HepG2 (cell line): Measurements from ENCODE around the gene TRIM27. TPM values are rescaled to one million over a fixed set of nuclear protein-coding genes. Genes with fewer than 3 reads are reported as not detected.
"Not testable (repeated sequence)": the region's sequence is repeated elsewhere in the genome, so short reads cannot be mapped to it uniquely, and the experiment has no call there.

Experiments
- ARNTL ChIP-seq: sonication (generic); formaldehyde crosslinking; IDR thresholded peaks from 2 replicates; pipeline ENCODE4 v1.4.0; 2020; ENCODE audit warnings: mild to moderate bottlenecking, missing genetic modification reagents
- ELF1 ChIP-seq: sonication (generic); formaldehyde crosslinking; IDR thresholded peaks from 2 replicates; pipeline ENCODE4 v1.4.0; 2020; ENCODE audit warnings: missing genetic modification reagents
- MED8 ChIP-seq: sonication (generic); formaldehyde crosslinking; IDR thresholded peaks from 2 replicates; pipeline ENCODE4 v1.8.1; 2023; ENCODE audit warnings: mild to moderate bottlenecking, missing genetic modification reagents; ENCODE audit not compliant: insufficient replicate concordance
- NCOA2 ChIP-seq: sonication (generic); formaldehyde crosslinking; IDR thresholded peaks from 2 replicates; pipeline ENCODE4 v1.8.0; 2022; ENCODE audit warnings: inconsistent platforms
- RBFOX2 ChIP-seq: fragments of 200-400 bp; formaldehyde crosslinking; IDR thresholded peaks from 2 replicates; pipeline ENCODE4 v1.6.1; 2017; ENCODE audit warnings: low read depth, mild to moderate bottlenecking, low read length
- RCOR2 ChIP-seq: IDR thresholded peaks from 2 replicates; pipeline ENCODE4 v1.6.1; 2016; ENCODE audit warnings: missing biosample characterization, missing genetic modification reagents
- SOX6 ChIP-seq, 2 experiments: fragments of 450-650 bp in 1 of 2; sonication (generic) in 1 of 2; formaldehyde crosslinking in 1 of 2; IDR thresholded peaks; 2 replicates each; pipeline versions ENCODE4 v1.4.0 to v1.6.1; 2017 to 2020; ENCODE audit warnings: antibody characterized with exemption in 1 of 2, mild to moderate bottlenecking in 1 of 2, missing genetic modification reagents in 1 of 2
- SPEN ChIP-seq: sonication (generic); formaldehyde crosslinking; IDR thresholded peaks from 2 replicates; pipeline ENCODE4 v1.5.1; 2020; ENCODE audit warnings: low read depth, mild to moderate bottlenecking, missing genetic modification reagents
- THAP11 ChIP-seq: IDR thresholded peaks from 2 replicates; pipeline ENCODE4 v1.6.1; 2016; ENCODE audit warnings: missing biosample characterization, missing genetic modification reagents
- TMF1 ChIP-seq: sonication (generic); formaldehyde crosslinking; IDR thresholded peaks from 2 replicates; pipeline ENCODE4 v1.8.1; 2022; ENCODE audit warnings: low read depth, missing genetic modification reagents
- ZEB1 ChIP-seq: IDR thresholded peaks from 2 replicates; pipeline ENCODE4 v1.6.1; 2012; ENCODE audit warnings: mild to moderate bottlenecking, low read depth, inconsistent platforms; ENCODE audit not compliant: insufficient replicate concordance
- ZFX ChIP-seq: sonication (generic); formaldehyde crosslinking; IDR thresholded peaks from 2 replicates; pipeline ENCODE4 v1.4.0; 2020; ENCODE audit warnings: mild to moderate bottlenecking, low read depth, missing genetic modification reagents, moderate library complexity
- ZNF337 ChIP-seq: sonication (generic); formaldehyde crosslinking; IDR thresholded peaks from 2 replicates; pipeline ENCODE4 v1.5.1; 2020; ENCODE audit warnings: missing genetic modification reagents, low read depth, mild to moderate bottlenecking, borderline replicate concordance
- ZNF577 ChIP-seq: sonication (generic); formaldehyde crosslinking; IDR thresholded peaks from 2 replicates; pipeline ENCODE4 v1.4.0; 2020; ENCODE audit warnings: mild to moderate bottlenecking, low read depth, missing genetic modification reagents, borderline replicate concordance
- ZNF761 ChIP-seq: sonication (generic); formaldehyde crosslinking; conservative IDR thresholded peaks from 2 replicates; pipeline ENCODE4 v1.4.0; 2020; ENCODE audit warnings: mild to moderate bottlenecking, missing genetic modification reagents
- ZSCAN12 ChIP-seq: sonication (generic); formaldehyde crosslinking; IDR thresholded peaks from 2 replicates; pipeline ENCODE4 v1.9.0; 2021; ENCODE audit warnings: mild to moderate bottlenecking, missing genetic modification reagents
- polyA plus RNA-seq, 8 experiments: library from polyadenylated mRNA; depleted of rRNA in 3 of 8; stranded (reverse) in 7 of 8; unstranded in 1 of 8; fragments of >200 nt; fragmentation: Illumina TruSeq in 4 of 8; extraction: Trizol in 4 of 8; gene quantifications; 2 replicates each; pipeline versions ENCODE4 v1.2.1 to v1.2.3, GENCODE V29; 2011 to 2016; ENCODE audit warnings: low read depth in 4 of 8, missing spikeins in 1 of 8, mixed read lengths in 1 of 8; ENCODE audit not compliant: insufficient read depth in 1 of 8
- total RNA-seq, 5 experiments: library from RNA; depleted of rRNA; stranded (reverse); fragments of >200 nt; fragmentation: Illumina TruSeq; extraction: Trizol; gene quantifications; 2 replicates each; pipeline ENCODE4 v1.2.3, GENCODE V29; 2016; ENCODE audit warnings: low read depth in 1 of 5
- TF ChIP-seq, protein P1 (sequence below): sonication (generic); formaldehyde crosslinking; IDR thresholded peaks from 2 replicates; pipeline ENCODE4 v1.5.1; 2020; ENCODE audit warnings: mild to moderate bottlenecking, missing genetic modification reagents
- TF ChIP-seq, protein P2 (sequence below): sonication (generic); formaldehyde crosslinking; IDR thresholded peaks from 2 replicates; pipeline ENCODE4 v1.4.0; 2020; ENCODE audit warnings: missing genetic modification reagents
- TF ChIP-seq, protein P3 (sequence below): IDR thresholded peaks from 2 replicates; pipeline ENCODE4 v1.6.1; 2016; ENCODE audit warnings: low read depth, borderline replicate concordance

The TRIM27 gene
- total and polyA plus RNA-seq, 2 of the 13 experiments (the other 11 are each of a cell fraction or from before 2014, with no cell fraction given) = 88.6 to 112 TPM

DNA sequence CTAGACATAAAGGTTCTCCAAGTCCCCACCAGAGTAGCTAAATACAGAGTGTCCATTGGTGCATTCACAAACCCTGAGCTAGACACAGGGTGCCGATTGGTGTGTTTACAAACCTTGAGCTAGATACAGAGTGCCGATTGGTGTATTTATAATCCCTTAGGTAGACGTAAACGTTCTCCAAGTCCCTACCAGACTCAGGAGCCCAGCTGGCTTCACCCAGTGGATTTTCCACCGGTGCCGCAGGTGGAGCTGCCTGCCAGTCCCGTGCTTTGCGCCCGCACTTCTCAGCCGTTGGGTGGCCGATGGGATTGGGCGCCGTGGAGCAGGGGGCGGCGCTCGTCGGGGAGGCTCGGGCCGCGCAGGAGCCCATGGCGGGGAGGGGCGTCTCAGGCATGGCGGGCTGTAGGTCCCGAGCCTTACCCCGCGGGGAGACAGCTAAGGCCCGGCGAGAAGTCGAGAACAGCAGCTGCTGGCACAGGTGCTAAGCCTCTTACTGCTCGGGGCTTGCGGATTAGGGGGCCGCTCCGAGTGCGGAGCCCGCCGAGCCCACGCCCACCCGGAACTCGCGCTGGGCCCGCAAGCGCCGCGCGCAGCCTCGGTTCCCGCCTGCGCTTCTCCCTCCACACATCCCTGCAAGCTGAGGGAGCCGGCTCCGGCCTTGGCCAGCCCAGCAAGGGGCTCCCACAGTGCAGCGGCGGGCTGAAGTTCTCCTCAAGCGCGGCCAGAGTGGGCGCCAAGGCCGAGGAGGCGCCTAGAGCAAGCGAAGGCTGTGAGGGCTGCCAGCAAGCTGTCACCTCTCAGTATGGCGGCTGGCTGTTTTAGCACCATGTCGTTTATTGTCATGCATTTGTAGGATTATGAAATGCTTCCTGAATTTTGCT lies 57.3 kb downstream of the TRIM27 start (continued):
- TF ChIP-seq, protein P1, sequence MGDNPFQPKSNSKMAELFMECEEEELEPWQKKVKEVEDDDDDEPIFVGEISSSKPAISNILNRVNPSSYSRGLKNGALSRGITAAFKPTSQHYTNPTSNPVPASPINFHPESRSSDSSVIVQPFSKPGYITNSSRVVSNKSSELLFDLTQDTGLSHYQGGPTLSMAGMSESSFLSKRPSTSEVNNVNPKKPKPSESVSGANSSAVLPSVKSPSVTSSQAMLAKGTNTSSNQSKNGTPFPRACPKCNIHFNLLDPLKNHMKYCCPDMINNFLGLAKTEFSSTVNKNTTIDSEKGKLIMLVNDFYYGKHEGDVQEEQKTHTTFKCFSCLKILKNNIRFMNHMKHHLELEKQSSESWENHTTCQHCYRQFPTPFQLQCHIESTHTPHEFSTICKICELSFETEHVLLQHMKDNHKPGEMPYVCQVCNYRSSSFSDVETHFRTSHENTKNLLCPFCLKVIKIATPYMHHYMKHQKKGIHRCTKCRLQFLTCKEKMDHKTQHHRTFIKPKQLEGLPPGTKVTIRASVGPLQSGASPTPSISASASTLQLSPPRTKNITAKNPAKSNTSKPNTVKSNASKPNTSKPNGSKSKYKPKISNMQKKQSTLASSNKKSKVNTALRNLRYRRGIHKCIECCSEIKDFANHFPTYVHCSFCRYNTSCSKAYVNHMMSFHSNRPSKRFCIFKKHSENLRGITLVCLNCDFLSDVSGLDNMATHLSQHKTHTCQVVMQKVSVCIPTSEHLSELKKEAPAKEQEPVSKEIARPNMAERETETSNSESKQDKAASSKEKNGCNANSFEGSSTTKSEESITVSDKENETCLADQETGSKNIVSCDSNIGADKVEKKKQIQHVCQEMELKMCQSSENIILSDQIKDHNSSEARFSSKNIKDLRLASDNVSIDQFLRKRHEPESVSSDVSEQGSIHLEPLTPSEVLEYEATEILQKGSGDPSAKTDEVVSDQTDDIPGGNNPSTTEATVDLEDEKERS = peak; percentile 91
- TF ChIP-seq ZSCAN12 (CRISPR knock-in tag) (peak; percentile 69; the same call in 1 of the 2 replicates), ZFX (CRISPR knock-in tag) (peak; percentile 88), SPEN (peak; percentile 67; the same call in 1 of the 2 replicates), RBFOX2 (peak; percentile 79), NCOA2 (peak; percentile 18; the same call in 1 of the 2 replicates), ZEB1 (peak; percentile 51), RCOR2 (CRISPR knock-in tag) (peak; percentile 71; the same call in 1 of the 2 replicates), TMF1 (0 out of 2 replicates have a peak, but pooled peaks have one; percentile 61), ZNF337 (CRISPR knock-in tag) (peak; percentile 92; the same call in 1 of the 2 replicates), MED8 (peak; percentile 37), ZNF577 (CRISPR knock-in tag) (0 out of 2 replicates have a peak, but pooled peaks have one; percentile 72), ZNF761 (CRISPR knock-in tag) (peak; percentile 20; the same call in 1 of the 2 replicates), ELF1 (CRISPR knock-in tag) (peak; percentile 52; the same call in 1 of the 2 replicates), ARNTL (CRISPR knock-in tag) (peak; percentile 36; the same call in 1 of the 2 replicates), SOX6 (CRISPR knock-in tag; IDR thresholded peaks at IDR 0.05) (peak; percentile 75), THAP11 (CRISPR knock-in tag) (peak; percentile 60)
- TF ChIP-seq, protein P2, sequence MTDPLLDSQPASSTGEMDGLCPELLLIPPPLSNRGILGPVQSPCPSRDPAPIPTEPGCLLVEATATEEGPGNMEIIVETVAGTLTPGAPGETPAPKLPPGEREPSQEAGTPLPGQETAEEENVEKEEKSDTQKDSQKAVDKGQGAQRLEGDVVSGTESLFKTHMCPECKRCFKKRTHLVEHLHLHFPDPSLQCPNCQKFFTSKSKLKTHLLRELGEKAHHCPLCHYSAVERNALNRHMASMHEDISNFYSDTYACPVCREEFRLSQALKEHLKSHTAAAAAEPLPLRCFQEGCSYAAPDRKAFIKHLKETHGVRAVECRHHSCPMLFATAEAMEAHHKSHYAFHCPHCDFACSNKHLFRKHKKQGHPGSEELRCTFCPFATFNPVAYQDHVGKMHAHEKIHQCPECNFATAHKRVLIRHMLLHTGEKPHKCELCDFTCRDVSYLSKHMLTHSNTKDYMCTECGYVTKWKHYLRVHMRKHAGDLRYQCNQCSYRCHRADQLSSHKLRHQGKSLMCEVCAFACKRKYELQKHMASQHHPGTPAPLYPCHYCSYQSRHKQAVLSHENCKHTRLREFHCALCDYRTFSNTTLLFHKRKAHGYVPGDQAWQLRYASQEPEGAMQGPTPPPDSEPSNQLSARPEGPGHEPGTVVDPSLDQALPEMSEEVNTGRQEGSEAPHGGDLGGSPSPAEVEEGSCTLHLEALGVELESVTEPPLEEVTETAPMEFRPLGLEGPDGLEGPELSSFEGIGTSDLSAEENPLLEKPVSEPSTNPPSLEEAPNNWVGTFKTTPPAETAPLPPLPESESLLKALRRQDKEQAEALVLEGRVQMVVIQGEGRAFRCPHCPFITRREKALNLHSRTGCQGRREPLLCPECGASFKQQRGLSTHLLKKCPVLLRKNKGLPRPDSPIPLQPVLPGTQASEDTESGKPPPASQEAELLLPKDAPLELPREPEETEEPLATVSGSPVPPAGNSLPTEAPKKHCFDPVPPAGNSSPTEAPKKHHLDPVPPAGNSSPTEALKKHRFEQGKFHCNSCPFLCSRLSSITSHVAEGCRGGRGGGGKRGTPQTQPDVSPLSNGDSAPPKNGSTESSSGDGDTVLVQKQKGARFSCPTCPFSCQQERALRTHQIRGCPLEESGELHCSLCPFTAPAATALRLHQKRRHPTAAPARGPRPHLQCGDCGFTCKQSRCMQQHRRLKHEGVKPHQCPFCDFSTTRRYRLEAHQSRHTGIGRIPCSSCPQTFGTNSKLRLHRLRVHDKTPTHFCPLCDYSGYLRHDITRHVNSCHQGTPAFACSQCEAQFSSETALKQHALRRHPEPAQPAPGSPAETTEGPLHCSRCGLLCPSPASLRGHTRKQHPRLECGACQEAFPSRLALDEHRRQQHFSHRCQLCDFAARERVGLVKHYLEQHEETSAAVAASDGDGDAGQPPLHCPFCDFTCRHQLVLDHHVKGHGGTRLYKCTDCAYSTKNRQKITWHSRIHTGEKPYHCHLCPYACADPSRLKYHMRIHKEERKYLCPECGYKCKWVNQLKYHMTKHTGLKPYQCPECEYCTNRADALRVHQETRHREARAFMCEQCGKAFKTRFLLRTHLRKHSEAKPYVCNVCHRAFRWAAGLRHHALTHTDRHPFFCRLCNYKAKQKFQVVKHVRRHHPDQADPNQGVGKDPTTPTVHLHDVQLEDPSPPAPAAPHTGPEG (CRISPR knock-in tag) = peak; percentile 91
- TF ChIP-seq, protein P3, sequence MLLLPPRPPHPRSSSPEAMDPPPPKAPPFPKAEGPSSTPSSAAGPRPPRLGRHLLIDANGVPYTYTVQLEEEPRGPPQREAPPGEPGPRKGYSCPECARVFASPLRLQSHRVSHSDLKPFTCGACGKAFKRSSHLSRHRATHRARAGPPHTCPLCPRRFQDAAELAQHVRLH (CRISPR knock-in tag) = peak; percentile 60
- not testable (repeated sequence) for TF ChIP-seq SOX6 (IDR thresholded peaks at IDR 0.05)
